GM21528 (cell line): ENCODE results near the gene KIF3B.
"Not testable (repeated sequence)": the region's sequence is repeated elsewhere in the genome, so short reads cannot be mapped to it uniquely, and the experiment has no call there.

ENCODE experiments used
- ATAC-seq: cut with Tn5 transposase; IDR thresholded peaks from one replicate; pipeline ENCODE4 v1.9.1; 2021; ENCODE audit warnings: mild to moderate bottlenecking, moderate library complexity; ENCODE audit not compliant: unreplicated experiment, low FRiP score

The KIF3B gene

DNA sequence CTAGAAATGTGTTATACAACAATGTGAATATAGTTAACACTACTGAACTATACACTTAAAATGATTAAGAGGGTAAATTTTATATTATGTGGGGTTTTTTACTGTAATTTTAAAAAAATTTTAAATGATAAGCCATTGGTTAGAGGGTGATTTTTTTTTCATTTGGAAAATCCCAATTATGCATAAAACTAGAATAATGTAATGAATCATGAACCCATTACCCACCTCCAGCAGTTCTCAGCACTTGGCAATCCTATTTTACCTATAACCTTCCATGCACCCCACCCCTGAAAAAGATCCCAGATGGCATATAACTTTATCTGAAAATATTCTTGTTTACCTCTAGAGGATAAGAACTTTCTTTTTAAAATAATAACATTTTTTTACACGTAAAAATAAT lies 13.7 kb downstream of the KIF3B start:
- no peak for ATAC-seq

DNA sequence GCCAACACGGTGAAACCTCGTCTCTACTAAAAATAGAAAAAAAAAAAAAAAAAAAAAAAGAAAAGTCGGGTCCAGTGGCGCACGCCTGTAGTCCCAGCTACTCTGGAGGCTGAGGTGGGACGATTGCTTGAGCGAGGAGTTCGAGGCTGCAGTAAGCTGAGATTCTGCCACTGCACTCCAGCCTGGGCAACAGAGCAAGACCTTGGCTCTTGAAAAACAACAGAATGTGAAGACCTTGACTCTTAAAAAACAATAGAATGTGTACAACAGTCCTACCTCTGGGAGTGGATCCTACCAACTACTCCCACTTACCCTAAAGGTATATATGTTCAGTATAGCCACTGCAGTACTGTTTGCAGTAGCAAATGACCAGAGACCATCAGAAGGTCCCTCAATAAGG lies 15.1 kb downstream of the KIF3B start:
- ATAC-seq, result no peak

DNA sequence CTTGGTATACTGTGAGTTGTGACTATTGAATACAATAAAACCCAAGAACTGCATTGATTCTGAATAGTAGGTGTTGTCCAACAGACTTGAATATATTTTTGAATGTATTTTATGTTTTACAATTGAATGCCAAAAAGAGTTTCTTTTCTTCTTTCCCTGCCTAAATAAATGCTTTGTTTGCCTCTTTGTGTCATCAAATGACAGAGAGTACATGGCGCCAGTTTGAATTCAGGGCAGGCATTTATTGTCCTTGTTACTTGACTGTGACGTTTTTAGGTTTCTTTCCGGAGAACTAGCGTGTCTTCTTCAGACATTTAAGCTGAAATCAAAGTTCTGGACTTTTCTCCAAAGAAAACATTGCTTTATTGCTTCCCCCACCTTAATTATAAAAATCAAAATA lies 16.6 kb downstream of the KIF3B start:
- no peak for ATAC-seq

DNA sequence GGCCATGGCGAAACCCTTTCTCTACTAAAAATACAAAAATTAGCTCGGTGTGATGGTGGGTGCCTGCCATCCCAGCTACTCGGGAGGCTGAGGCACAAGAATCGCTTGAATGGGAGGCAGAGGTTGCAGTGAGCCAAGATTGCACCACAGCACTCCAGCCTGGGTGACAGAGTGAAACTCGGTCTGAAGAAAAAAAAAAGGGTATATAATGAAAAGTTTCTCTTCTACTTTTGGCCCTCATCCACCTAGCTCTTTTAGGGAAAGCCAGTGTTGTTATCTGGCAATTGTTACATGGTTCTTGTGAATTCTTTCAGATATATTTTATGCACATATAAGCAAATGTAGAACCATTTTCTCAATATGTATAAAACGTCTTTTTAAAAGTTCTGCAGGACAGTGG lies 19.0 kb downstream of the KIF3B start:
- no peak for ATAC-seq

DNA sequence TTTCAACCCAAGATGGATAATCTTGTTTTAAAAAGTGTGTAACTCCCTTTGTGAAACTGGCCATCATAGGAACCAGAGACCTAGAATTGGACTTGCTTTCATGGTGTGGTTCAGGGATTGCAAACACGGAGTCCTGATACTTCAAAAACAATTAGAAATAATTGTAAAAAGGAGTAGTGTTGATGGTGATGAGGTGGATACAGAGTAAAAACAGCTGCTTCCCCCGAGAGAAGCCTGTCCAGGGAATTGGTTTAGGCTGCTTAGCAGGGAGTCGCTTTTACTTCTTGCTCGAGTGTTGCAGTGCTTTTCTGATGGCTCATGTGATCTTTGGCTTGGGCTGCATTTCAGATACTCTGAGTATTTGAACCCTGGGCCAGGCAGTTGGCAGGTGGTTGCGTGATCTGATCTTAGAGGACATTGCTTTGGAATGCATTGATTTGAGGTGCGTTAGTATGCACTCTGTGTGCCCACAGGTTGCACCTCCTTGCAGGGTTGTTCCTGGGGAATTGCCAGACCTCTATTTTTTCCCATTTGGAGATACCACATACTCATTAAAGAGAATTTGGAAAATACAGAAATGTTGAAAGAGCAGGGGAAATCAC lies 19.5 kb downstream of the KIF3B start:
- no peak for ATAC-seq

DNA sequence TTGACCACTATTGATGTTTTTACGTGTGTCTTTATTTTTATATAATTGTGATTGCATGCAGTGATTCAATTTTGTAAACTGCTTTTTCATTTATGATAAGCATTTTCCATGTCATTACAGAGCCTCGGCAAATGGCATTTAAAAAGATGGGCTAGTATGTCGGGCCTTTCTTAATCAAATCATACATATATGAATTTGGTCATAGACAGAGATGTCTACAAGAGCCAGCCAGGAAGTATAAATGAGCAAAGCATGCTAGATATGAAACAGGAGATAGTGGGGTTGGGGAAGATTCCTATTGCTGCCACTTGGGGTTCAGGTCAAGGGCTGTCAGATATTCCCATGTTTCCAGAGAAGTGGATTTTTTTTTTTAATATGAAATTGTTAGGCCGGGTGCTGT lies 20.0 kb downstream of the KIF3B start:
- no peak for ATAC-seq

DNA sequence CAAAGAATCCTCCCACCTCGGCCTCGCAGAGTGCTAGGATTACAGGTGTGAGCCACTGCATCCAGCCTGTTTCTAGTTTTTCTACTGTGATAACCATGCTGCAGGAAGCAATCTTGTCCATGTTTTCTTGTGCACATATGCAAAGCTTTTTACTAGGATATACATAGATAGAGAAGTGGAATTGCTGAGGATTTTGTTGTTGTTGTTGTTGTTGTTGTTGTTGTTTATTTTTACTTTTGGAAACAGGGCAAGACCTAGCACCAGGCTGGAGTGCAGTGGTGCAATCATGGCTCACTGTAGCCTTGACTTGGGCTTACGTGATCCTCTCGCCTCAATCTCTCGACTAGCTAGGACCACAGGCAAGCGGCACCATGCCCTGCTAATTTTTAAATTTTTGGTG lies 23.2 kb downstream of the KIF3B start:
- no peak for ATAC-seq

DNA sequence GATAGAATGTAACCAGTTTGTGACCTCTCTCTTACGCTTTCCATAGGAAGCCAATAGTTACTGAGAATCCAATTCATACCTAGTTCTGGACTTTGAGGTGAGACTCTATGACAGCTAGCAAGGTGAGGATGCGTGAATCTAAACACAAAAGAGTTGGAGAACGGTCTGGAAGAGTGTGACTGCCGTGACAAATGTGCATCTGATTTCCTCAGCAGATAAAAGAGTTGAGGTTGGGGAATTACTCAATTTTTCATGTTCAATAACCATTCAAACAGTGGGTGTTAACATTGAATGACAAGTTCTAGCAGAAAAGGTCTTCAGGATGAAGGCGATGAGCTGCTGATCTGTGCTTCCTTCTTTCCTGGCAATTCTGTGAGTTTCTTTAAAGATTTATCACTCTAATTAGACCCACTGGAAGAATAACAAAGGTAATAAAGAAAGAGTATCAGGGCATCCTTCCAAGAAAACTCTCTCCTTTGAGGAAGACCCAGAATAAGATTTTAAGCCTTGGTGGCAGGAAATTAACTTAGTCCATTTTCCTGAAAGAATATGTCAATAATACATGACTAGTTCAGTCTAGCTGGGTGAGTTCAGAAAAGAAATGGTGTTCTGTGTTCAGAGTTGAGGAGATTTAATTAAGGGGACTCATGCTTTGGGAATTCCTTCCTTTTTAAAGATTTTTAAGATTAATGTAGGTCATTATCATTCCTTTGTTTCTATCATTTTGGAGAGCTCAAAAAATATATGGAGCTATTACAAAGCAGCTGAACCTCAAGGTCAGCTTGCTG lies 24.5 kb downstream of the KIF3B start:
- ATAC-seq, result no peak

DNA sequence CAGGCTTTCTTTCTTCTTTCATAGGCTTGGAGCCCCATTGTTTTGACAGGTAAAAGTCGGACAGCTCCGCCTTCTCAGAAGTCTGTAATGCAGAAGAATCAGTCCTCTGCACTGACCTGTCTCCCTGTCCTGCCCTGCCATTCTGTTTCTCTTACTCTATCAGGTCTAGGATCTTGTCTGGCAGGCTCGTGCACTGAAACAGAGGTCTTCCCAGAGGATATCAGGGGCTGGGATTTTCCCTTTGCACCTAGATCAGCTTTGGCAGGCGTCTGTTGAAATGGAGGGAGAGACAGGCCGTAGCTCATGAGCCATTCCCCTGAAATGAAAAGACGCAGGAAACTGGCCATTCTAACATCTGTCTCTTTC lies 25.0 kb downstream of the KIF3B start:
- ATAC-seq, result no peak

DNA sequence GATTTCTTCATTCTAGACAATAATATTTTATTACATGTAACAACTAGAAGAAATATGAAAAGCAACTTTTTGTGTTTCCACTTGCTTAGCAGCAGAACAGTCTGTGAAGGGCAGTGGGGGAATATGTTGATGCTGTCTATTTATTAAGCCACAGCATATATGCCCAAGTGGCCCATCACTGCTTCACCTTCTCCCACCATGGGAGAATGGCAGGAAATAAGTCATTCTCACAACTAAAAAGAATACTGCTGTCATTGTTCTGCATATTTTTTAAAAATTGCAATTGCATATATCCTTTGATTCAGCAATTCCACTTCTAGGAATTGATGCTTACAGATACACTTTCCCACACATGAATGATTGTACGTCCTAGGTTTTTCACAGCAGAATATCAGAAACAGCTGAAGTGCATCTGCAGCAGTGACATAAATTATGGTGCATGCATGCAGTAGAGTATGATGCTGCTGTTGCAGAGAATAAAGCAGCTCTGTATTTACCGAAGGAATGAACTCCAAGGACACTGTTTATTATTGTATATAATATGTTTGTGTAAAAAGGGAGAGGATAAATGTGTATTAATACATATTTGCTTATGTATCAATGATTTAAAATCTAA lies 26.8 kb downstream of the KIF3B start:
- no peak for ATAC-seq

DNA sequence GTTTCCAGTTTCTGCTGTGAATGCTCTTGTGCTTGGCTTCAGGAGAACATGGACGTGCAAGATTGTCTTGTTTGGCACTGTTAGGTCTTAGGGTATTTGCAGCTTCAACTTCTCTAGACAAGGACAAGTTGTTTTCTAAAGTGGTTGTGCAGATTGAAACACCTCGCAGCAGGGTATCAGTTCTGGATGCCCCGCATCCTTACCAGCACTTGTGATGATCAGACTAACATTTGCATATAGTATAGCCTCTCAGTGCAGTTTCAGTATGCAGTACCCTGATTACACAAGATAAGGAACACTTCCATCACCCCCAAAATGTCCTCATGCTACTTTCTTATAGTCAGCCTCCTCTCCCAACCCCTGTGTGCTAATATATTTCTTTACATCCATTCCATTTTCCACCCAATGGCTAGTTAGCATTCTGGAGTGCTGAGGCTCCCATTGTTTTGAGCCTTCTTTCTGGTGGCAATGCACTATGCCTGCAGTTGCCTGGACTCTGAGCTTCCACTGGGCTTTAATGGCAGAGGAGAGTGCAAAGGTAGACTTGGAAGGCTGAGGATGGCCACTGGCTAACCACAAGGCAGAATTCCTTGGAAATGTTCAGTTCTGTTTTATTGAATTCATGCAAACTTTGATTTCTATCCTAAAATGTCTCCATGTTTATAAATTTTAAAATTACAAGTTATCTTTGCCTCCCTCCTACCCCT lies 35.4 kb downstream of the KIF3B start:
- no peak for ATAC-seq

DNA sequence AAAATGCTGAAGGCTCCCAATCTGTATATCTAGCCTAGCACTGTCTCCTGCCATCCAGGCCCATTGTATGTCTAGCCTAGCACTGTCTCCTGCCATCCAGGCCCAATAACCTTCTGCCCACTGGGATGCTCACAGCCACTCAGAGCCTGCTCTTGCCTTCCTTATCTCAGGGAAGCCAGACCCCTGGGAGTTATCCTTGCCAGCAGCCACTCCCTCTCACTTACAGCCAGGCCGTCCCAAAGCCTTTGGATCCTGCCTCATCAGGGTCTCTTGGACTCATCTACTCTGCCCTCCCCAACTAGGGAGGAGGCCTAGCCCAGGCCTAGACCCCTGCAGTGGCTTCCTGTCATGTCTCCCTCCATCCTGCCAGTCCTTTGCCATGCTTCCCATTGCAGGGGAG lies 37.3 kb downstream of the KIF3B start:
- ATAC-seq, result no peak

DNA sequence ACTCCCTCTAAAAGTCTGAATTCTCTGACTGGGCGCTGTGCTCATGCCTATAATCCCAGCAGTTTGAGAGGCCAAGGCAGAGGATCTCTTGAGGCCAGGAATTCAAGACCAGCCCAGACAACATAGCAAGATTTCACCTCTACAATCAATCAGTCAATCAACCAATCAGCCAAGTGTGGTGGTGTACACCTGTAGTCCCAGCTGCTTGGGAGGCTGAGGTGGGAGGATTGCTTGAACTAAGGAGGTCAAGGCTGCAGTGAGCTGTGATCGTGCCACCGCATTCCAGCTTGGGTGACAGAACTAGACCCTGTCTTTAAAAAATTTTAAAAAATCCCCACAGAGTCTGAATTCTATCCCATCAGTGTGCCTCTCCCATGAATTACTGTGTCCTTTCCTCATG lies 37.9 kb downstream of the KIF3B start:
- no peak for ATAC-seq

DNA sequence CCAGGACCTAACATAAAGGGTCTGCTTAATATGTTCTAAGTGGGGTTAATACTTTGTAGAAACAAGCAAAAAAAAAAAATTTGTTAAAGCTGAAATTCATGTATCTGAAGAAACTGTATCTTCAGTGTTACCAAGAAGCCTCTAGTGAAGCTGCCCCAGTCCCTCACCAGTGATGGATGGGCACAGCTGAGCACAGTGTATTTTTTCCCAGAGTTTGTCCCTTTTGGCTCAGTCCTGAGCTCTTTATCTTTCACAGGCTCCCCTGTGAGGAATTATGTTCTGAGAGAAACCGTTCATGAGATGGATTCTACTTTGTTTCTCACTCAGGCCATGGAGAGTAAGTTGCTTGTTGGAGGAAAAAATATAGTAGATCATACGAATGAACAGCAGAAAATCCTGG lies 38.4 kb downstream of the KIF3B start:
- ATAC-seq, result no peak

DNA sequence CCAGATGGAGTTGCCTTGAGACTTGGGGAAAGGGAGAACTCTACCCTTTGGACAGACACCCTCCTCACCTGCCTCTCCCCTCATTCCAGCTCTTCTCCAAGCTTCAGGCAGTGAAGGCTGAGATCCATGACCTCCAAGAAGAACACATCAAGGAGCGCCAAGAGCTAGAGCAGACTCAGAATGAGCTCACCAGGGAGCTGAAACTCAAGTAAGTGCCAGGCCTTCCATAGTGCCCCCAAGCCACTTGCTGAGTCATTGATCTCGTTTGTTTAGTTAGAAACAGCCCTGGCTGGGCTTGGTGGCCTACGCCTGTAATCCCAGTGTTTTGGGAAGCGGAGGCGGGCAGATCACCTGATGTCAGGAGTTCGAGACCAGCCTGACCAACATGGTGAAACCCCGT lies 39.2 kb downstream of the KIF3B start:
- no peak for ATAC-seq

DNA sequence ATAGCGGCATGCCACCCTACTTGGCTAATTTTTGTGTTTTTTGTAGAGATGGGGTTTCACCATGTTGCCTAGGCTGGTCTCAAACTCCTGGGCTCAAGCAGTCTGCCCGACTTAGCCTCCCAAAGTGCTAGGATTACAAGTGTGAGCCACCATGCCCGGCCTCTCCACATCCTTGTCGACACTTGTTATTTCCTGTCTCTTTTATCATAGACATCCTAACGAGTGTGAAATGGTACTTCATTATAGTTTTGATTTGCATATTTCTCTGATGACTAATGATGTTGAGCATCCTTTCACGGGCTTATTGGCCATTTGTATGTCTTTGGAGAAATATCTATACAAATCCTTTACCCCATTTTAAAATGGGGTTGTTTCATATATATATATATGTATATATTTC lies 41.6 kb downstream of the KIF3B start:
- no peak for ATAC-seq

DNA sequence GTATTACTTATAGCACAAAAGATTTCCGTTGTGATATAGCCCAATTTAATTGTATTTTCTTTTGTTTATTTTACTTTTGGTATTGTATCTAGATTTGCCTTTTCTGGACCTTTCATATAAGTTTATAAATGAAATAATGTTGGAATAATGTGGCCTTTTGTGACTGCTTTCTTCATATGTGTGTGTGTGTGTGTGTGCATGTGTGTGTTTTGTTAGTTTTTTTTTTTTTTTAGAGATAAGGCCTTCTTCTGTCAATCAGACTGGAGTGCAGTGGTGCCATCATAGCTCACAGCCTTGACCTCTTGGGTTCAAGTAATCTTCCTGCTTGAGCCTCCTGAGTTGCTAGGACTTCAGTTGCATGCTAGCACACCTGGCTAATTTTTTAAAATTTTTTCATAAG lies 42.9 kb downstream of the KIF3B start:
- no peak for ATAC-seq

DNA sequence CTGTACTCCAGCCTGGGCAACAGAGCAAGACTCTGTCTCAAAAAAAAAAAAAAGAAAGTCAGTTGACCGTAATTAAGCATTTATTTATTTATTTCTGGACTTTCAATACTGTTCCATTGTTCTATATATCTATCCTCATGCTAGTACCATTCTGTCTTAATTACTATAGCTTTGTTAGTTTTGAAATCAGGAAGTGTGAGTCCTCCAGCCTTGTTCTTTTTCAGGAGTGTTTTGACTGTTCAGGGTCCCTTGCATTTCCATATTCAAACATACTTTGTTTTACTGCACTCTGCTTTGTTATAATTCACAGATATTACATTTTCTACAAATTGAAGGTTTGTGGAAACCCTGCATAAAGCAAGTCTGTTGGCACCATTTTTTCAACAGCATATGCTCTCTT lies 43.9 kb downstream of the KIF3B start:
- ATAC-seq, result no peak

DNA sequence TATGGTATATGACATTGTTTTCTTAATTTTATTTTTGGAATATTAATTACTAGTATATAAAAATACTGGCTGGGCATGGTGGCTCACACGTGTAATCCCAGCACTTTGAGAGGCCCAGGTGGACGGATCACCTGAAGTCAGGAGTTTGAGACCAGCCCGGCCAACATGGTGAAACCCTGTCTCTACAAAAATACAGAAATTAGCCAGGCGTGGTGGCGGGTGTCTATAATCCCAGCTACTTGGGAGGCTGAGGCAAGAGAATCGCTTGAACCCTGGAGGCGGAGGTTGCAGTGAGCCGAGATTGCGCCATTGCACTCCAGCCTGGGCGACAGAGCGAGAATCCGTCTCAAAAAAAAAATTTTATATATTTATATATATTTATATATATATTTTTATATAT lies 44.8 kb downstream of the KIF3B start:
- not testable (repeated sequence) for ATAC-seq

DNA sequence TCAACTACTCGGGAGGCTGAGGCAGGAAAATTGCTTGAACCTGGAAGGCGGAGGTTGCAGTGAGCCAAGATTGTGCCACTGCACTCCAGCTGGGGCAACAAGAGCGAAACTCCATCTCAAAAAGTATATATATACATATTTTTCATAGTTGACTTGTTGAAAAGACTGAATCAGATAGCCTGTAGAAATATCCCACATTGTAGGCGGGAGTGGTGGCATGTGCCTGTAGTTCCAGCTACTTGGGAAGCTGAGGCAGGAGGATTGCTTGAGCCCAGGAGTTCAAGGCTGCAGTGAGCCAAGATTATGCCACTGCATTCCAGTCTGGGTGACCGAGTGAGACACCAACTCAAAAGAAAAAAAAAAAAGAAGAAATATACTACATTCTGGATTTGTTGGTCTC lies 46.3 kb downstream of the KIF3B start:
- ATAC-seq, result not testable (repeated sequence)

DNA sequence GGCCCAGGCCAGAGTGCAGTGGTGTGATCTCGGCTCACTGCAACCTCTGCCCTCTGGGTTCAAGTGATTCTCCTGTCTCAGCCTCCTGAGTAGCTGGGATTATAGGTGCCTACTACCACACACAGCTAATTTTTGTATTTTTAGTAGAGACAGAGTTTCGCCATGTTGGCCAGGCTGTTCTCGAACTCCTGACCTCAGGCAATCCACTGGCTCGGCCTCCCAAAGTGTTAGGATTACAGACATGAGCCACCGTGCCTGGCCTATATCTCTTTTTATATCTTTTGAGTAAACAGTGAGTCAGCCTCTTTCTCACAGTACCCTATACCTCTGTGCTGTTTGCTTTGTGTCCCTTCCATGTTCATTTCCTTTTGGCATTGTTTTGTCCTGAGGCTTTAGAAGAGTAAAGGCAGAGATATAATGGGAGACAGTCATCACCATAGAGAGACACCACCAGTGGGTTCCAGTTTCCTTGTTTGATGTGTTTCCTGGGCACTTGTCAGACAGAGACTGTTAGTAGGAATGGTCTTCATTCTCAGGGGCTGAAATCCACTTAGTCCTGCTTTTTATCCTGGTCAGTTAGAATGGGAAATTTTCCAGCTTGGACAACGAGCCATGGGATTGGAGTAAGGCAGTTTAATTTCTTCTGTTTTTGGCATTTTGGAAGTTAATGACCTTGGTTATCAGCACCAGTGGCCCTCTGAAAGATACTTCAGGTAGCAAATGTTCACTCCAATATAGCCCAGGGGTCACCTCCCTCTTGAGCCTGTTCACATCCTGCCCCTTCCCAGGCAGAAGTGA lies 48.5 kb downstream of the KIF3B start:
- no peak for ATAC-seq
